SK-N-MC (cell line): ENCODE measurements around the gene IGF2BP3.

Experiments used
- DNase-seq: peaks from one replicate; pipeline ENCODE4 v3.0.0-alpha.2; 2011; ENCODE audit warnings: low read depth, low spot score
- H3K27ac ChIP-seq: fragments of 200-600 bp; sonication (generic); 2 replicates; pipeline ENCODE4 v1.5.1; 2016; ENCODE audit warnings: mixed run types
- H3K36me3 ChIP-seq: fragments of 200-600 bp; sonication (generic); 2 replicates; pipeline ENCODE4 v1.6.1; 2017; ENCODE audit warnings: antibody characterized with exemption, low read length, mixed read lengths; ENCODE audit not compliant: insufficient read depth
- H3K4me3 ChIP-seq: fragments of 200-600 bp; sonication (generic); 2 replicates; pipeline ENCODE4 v1.5.1; 2016
- H3K9ac ChIP-seq: fragments of 200-600 bp; sonication (generic); 2 replicates; pipeline ENCODE4 v1.8.0; 2017; ENCODE audit warnings: mixed run types, mixed read lengths; ENCODE audit not compliant: insufficient read length
- H3K9me3 ChIP-seq: fragments of 200-600 bp; sonication (generic); 2 replicates; pipeline ENCODE4 v1.6.1; 2017; ENCODE audit warnings: low read depth, mild to moderate bottlenecking, antibody characterized with exemption, low read length, moderate library complexity, mixed read lengths
- EZH2 ChIP-seq: fragments of 200-600 bp; sonication (generic); IDR thresholded peaks from one replicate; pipeline ENCODE4 v1.6.1; 2017; ENCODE audit warnings: antibody characterized with exemption
- FOXP2 ChIP-seq: optimal IDR thresholded peaks from 2 replicates; pipeline ENCODE3; 2011; ENCODE audit warnings: mild to moderate bottlenecking, moderate library complexity; ENCODE audit not compliant: insufficient read depth; ENCODE audit errors: extremely low read length, control extremely low read depth
- POLR2AphosphoS5 ChIP-seq: IDR thresholded peaks from 2 replicates; pipeline ENCODE4 v1.6.1; 2012; ENCODE audit warnings: mild to moderate bottlenecking, low read depth, low read length, borderline replicate concordance

The IGF2BP3 gene

DNA sequence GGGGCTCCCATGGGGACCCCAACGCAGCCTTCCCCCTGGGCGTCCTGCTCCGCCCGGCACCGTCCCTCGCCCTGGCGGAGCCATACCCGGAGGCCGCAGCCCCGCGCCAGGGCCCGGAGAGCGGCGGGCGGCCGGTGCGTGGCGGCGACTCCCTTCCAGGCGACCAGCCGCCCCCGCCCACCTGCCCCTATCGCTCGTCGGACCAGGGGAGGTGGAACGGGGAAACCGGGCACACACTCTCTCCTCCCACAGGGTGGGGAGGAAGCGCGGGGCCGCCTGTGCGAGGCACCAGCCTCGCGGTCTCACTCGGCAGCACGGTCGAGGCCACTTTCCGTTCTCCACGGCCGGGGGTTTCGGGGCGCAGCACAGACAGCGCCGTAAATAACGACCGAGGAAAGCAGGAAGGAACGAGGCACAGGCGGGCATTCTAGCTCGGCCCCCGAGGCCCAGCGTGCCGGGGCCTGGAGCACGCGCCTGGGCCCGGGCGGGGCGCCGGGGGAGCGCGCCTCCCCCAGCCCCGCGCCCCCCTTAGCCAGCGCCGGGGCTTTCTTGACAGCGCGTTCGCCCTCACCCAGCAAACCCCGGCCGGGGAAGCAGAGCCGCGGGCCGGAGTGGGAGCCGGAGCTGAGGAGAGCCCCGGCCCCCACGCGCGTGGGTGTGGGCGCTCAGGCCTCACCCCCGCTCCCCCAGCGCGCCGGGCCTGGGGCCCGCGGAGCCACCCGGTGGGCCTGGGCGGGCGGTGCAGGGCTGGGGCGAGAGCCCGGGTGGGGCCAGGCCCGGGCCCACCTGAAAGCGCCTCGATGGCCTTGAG lies 936 bp downstream of the IGF2BP3 start:
- Histone ChIP-seq H3K9me3 (no peaks in the 10 kb centered on the region), H3K27ac (peak overlapping the region; percentile 97), H3K9ac (peak overlapping the region; percentile 94), H3K4me3 (peak overlapping the region; percentile 85), H3K36me3 (peaks cover 15% of the 10 kb centered on the region; the same call in 1 of the 2 replicates)
- DNase-seq, result no peak
- no peak for TF ChIP-seq FOXP2

DNA sequence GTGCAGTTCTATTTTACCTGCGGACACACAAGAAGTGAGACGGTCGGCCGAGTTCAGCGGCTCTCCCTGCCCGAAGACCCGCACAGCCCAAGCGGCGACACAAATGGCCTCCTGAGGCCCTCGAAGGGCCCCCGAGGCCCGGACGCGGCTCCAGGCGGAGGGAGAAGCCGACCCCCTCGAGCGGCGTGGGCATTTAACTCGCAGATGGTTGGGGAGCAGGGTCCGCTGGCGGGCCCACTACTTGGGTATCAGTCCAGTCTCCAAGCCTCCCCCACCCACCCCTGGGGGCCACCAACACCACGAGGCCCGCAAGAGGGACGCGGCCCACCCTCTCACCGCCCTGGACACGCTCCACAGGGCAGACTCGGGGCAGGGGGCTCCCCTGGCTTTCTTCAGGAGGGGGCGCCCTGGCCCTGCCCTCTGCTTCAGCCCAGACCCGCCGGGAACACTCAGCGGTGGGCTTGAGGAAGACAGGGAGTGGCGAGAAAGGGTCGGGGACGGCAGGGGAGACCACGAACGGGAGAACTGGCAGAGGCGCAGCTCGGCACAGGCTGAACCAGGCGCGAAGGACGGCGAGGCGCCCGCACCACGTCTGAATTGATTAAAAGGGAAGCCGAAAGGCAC lies 1.7 kb downstream of the IGF2BP3 start:
- Histone ChIP-seq H3K27ac (peak overlapping the region; percentile 97), H3K36me3 (peaks cover 22% of the 10 kb centered on the region), H3K9me3 (no peaks in the 10 kb centered on the region), H3K4me3 (peak overlapping the region; percentile 85), H3K9ac (peak overlapping the region; percentile 94)
- DNase-seq, result no peak
- no peak for TF ChIP-seq FOXP2
- no peak; the same call in 1 of the 2 replicates for TF ChIP-seq POLR2AphosphoS5
- TF ChIP-seq EZH2, result no peak

DNA sequence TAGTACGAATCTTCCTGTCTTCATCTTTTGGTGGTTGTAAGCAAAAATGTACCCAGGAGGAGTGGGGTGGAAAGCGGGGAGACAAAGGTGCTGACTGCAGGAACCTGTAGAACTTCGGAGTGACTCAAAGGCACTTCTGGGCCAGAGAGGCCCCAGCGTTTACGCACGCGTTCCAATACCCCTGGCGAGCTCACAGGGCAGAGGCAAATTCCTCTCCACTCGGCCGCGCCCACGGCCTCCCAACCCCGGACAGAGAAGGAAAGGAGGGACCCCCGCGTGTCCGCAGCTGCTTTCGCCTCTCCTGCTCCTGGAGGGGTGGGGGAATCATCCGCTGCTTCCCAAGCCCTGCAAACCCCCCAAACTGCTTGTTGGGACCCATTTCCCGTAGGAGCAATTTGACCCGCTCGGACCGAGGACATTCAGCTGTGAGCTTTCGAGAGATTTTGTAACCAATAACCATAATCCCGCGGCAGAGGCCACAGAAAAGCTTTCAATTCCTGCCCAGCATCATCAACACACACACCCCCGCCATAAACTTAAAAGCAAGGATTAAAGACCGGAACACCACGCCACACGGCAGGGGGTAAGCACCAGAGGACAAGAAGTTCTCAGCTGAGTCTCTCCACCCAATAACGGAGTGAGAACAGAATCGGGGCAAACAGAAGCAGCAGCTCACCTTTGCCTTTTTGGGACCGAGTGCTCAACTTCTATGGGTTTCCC lies 2.3 kb downstream of the IGF2BP3 start:
- TF ChIP-seq POLR2AphosphoS5, result no peak
- no peak for TF ChIP-seq FOXP2
- TF ChIP-seq EZH2, result no peak
- Histone ChIP-seq H3K9me3 (no peaks in the 10 kb centered on the region), H3K36me3 (peaks cover 29% of the 10 kb centered on the region), H3K4me3 (peak overlapping the region; percentile 85), H3K27ac (peak overlapping the region; percentile 57), H3K9ac (peak overlapping the region; percentile 94)
- no peak for DNase-seq

DNA sequence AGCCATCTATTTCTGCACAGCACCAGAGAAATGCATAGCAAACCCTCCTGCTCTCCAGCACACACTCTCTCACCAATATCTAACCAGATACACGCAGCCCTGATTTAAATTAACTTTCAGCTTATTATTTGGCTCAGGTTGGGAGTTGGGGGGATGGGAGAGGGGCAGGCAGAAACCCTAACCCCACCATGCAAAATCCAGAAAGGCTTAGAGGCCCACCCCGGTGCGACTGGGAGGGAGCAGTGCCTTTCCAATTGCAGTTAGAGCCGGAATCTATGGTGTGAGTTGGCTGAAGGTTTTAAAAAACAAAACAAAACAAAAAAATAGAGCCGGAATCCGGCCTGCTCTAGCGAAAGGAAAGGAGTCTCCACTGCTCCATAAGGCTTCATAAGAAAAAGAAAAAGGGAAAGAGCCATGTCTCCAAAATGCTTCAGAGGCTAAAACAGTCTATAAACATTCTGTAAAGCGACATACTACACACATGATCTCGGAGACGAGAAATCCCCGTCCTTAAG lies 2.9 kb downstream of the IGF2BP3 start:
- H3K27ac ChIP-seq, result peak overlapping the region; percentile 57
- peak overlapping the region; percentile 85 for H3K4me3 ChIP-seq
- no peak for TF ChIP-seq EZH2
- TF ChIP-seq POLR2AphosphoS5, result no peak
- TF ChIP-seq FOXP2, result no peak
- H3K36me3 ChIP-seq, result peaks cover 34% of the 10 kb centered on the region
- no peaks in the 10 kb centered on the region for H3K9me3 ChIP-seq
- H3K9ac ChIP-seq, result peak overlapping the region; percentile 94
- no peak for DNase-seq

DNA sequence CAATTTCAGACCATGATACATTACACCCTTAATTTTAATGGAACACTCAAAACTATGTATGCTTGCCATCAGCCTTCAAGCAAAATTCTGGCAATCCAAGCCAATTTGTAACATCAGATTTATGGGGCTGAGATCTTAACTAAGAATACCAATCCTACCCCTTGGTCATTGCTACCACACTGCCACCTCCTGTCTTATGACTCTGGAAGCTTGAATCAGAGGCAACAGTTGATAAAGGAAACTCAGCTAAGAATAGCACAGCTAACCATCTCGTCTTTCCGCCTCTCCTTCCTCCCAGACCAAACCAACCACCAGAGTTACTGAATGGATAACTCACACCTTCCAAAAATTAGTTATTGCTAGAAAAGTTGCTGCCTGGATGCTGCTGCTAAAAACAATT lies 7.4 kb downstream of the IGF2BP3 start:
- DNase-seq, result no peak
- H3K9me3 ChIP-seq, result no peaks in the 10 kb centered on the region
- peaks cover 73% of the 10 kb centered on the region for H3K36me3 ChIP-seq
- TF ChIP-seq POLR2AphosphoS5 (no peak), EZH2 (no peak), FOXP2 (no peak)
- no peak overlapping the region for H3K9ac ChIP-seq
- H3K27ac ChIP-seq, result no peak overlapping the region
- no peak overlapping the region for H3K4me3 ChIP-seq

DNA sequence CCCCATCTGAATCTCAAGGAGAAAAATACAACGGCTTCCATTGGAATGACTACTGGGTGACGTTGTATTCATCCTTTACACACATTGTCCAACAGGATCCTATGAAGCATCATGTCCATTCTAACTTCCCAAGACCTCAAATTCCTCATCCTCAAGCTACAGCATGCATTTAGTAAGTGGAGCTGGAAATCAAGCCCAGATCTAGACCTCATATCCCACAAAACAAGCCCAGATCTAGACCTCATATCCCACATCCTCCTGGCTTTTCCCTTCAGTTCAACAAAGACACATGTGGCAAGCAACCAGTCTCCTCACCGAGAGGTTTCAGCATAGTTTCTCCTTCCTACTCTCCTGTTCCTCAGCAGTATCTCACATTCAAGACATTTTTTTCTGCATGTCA lies 12.2 kb downstream of the IGF2BP3 start:
- no peak overlapping the region for H3K9ac ChIP-seq
- H3K9me3 ChIP-seq, result no peaks in the 10 kb centered on the region
- no peak overlapping the region for H3K4me3 ChIP-seq
- no peak for DNase-seq
- TF ChIP-seq EZH2 (no peak), FOXP2 (no peak), POLR2AphosphoS5 (no peak)
- H3K36me3 ChIP-seq, result peaks cover 88% of the 10 kb centered on the region
- H3K27ac ChIP-seq, result 0 out of 2 replicates have a peak overlapping the region, but pooled peaks have one; percentile 0

DNA sequence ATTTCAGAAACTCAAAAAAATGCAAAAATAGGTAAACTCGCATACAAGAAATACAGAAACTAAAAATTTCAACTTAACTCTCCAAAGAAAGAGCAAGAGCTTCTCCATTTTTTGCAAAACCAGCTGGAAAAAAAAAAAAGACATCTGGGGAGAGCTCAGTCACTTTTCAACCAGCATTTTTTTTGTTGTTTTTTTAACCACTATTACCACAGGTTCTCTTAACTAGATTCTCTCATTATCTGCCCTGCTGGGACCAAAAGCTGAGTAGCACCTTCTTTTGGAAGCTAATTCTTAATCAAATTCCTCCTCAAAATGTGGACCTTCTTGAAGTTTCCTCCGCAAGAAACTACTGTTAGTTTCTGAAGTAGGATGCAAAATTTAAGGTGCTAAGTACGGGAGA lies 14.2 kb downstream of the IGF2BP3 start:
- Histone ChIP-seq H3K9ac (no peak overlapping the region), H3K9me3 (no peaks in the 10 kb centered on the region), H3K4me3 (no peak overlapping the region), H3K27ac (peak overlapping the region; percentile 35; the same call in 1 of the 2 replicates), H3K36me3 (peaks cover 73% of the 10 kb centered on the region)
- DNase-seq, result no peak
- no peak for TF ChIP-seq POLR2AphosphoS5
- TF ChIP-seq EZH2, result no peak
- TF ChIP-seq FOXP2, result no peak
